Activated T-helper 17 cell treated with anti-CD3 and anti-CD28 coated beads, Interleukin-2, amount 50 U/mL, for 72 hours (primary cell): ENCODE data around the gene GLTPD2. TPM values are rescaled to one million over a fixed set of nuclear protein-coding genes. Genes with fewer than 3 reads are reported as not detected.
"Not testable (repeated sequence)": the region's sequence is repeated elsewhere in the genome, so short reads cannot be mapped to it uniquely, and the experiment has no call there.

Experiments used
- ATAC-seq: fragments of 150-1000 bp; cut with Tn5 transposase; replicated peaks from 2 replicates; pipeline ENCODE4 v1.10.0; 2021; ENCODE audit warnings: mild to moderate bottlenecking, moderate library complexity
- H3K27ac Mint-ChIP-seq: one replicate; pipeline ENCODE4 v1.8.0; 2022; ENCODE audit warnings: mixed read lengths
- H3K27me3 Mint-ChIP-seq: one replicate; pipeline ENCODE4 v1.8.0; 2022; ENCODE audit warnings: mixed read lengths
- H3K36me3 Mint-ChIP-seq: one replicate; pipeline ENCODE4 v1.8.0; 2022; ENCODE audit warnings: low read depth, mild to moderate bottlenecking, mixed read lengths
- H3K4me1 Mint-ChIP-seq: one replicate; pipeline ENCODE4 v1.8.0; 2022; ENCODE audit warnings: mixed read lengths
- H3K4me3 Mint-ChIP-seq: one replicate; pipeline ENCODE4 v1.8.0; 2022; ENCODE audit warnings: mild to moderate bottlenecking, mixed read lengths
- H3K9me3 Mint-ChIP-seq: one replicate; pipeline ENCODE4 v1.8.0; 2022; ENCODE audit warnings: mixed read lengths
- total RNA-seq, 2 donors: library from RNA; stranded (reverse); gene quantifications; one replicate each; pipeline ENCODE4 v1.2.3, GENCODE V29; 2022

GLTPD2 gene
- total RNA-seq, 2 donors from 2014 or later, result not detected

DNA sequence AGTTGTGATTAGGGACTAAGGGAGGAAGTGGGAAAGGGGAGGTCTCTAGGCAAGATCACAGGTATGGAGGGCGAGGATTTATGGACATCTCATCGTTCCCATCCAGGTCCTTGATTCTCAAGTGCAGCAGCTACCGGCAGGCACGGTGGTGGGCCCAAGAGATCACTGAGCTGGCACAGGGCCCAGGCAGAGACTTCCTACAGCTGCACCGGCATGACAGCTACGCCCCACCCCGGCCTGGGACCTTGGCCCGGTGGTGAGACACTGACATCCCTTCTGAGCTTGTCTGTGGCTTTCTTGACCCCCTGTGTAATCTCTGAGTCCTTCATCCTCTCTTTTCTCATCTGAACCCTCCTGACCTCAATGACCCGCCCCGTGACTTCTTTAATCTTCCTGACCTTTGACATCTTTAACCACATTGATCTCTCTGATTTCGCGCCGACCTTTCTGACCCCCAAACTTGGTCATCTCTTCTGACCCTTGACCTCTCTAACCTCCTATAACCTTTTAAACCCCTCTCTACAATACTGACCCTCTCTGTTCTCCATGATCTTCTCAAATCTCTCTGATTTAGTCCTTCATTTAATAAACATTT, 22.0 kb downstream of the GLTPD2 start:
- no peak overlapping the region for H3K4me3 Mint-ChIP-seq
- H3K27ac Mint-ChIP-seq, result no peak overlapping the region
- no peaks in the 10 kb centered on the region for H3K27me3 Mint-ChIP-seq
- H3K9me3 Mint-ChIP-seq, result no peaks in the 10 kb centered on the region
- peaks cover 12% of the 10 kb centered on the region for H3K4me1 Mint-ChIP-seq
- ATAC-seq, result no peak
- H3K36me3 Mint-ChIP-seq, result peaks cover 20% of the 10 kb centered on the region

GRCh38 chr17:4811471-4811870, 22.7 kb downstream of the GLTPD2 start:
- ATAC-seq, result no peak
- Mint-ChIP-seq H3K4me3 (no peak overlapping the region), H3K9me3 (no peaks in the 10 kb centered on the region), H3K4me1 (peaks cover 7% of the 10 kb centered on the region), H3K27ac (no peak overlapping the region), H3K27me3 (no peaks in the 10 kb centered on the region), H3K36me3 (peaks cover 20% of the 10 kb centered on the region)

DNA sequence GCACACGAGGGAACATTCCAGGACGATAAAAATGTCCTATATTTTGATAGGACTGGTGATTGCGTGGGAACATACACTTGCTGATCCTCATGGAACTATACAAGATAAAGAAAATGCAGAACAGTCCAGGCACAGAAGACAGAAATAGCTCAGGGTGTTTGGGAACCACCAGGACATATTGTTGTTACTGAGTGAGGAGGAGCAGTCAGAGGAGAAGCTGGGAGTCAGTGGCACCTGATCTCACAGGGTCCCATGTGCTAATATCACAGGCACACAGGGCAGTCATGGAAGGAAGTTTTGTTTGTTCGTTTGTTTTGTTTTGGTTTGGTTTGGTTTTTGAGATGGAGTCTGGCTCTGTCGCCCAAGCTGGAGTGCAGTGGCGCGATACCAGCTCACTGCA, 23.9 kb downstream of the GLTPD2 start:
- no peak for ATAC-seq
- Mint-ChIP-seq H3K27ac (no peak overlapping the region), H3K36me3 (peaks cover 28% of the 10 kb centered on the region), H3K9me3 (no peaks in the 10 kb centered on the region), H3K4me1 (peaks cover 7% of the 10 kb centered on the region), H3K27me3 (no peaks in the 10 kb centered on the region), H3K4me3 (no peak overlapping the region)

DNA sequence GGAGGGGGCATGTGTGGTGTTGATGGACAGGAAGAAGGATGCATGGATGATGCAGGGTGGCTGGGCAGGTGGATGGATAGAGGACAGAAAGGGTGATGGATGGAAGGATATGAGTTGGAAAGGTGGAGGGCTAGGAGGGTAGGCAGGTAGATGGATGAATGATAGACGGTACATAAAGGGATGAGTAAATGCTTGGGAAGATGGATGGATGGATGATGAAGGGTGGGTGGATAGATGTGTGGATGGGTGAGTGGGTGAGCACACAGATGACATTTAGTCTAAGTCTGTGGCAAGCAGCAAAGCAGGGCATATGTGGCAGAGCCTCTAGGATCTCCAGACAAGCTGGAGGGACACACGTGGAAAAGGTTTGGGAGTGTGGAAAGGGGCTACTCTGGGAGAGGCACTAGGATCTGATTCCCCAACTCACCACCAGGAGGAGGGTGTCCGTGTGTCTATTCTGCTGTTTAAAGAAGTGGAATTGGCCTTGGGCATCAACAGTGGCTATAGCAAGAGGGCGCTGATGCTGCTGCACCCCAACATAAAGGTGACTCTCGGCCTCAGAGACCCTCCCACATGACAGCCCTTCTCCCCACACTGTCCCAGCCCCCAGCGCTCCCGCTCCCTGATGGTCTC, 26.4 kb downstream of the GLTPD2 start:
- H3K4me1 Mint-ChIP-seq, result peaks cover 3% of the 10 kb centered on the region
- no peaks in the 10 kb centered on the region for H3K9me3 Mint-ChIP-seq
- H3K36me3 Mint-ChIP-seq, result peaks cover 22% of the 10 kb centered on the region
- ATAC-seq, result no peak
- no peak overlapping the region for H3K27ac Mint-ChIP-seq
- H3K27me3 Mint-ChIP-seq, result no peaks in the 10 kb centered on the region
- H3K4me3 Mint-ChIP-seq, result no peak overlapping the region

DNA sequence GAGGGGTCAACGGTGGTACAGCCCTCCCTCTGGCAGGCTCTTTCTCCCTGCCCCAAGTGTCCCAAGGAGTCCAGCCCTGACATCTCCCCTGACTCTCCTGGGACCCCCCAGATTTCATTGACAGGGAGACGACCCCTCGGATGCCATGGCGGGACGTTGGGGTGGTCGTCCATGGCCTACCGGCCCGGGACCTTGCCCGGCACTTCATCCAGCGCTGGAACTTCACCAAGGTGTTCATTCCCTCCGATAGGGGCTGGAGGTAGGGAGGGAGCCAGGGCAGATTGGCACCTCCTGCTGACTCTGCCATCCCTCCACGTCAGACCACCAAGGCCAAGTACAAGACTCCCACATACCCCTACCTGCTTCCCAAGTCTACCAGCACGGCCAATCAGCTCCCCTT, 28.1 kb downstream of the GLTPD2 start:
- Mint-ChIP-seq H3K4me3 (no peak overlapping the region), H3K36me3 (peaks cover 12% of the 10 kb centered on the region), H3K4me1 (peaks cover 3% of the 10 kb centered on the region), H3K27me3 (no peaks in the 10 kb centered on the region), H3K27ac (no peak overlapping the region), H3K9me3 (no peaks in the 10 kb centered on the region)
- ATAC-seq, result no peak

- H3K4me3 Mint-ChIP-seq, result no peak overlapping the region
- ATAC-seq, result no peak
- H3K4me1 Mint-ChIP-seq, result peaks cover 3% of the 10 kb centered on the region
- no peaks in the 10 kb centered on the region for H3K9me3 Mint-ChIP-seq
- no peak overlapping the region for H3K27ac Mint-ChIP-seq
- H3K36me3 Mint-ChIP-seq, result peaks cover 12% of the 10 kb centered on the region
- no peaks in the 10 kb centered on the region for H3K27me3 Mint-ChIP-seq
Measured at GRCh38 chr17:4818276-4818675, 29.5 kb downstream of the GLTPD2 start.

- no peak for ATAC-seq
- no peaks in the 10 kb centered on the region for H3K4me1 Mint-ChIP-seq
- H3K9me3 Mint-ChIP-seq, result no peaks in the 10 kb centered on the region
- no peaks in the 10 kb centered on the region for H3K36me3 Mint-ChIP-seq
- H3K27me3 Mint-ChIP-seq, result no peaks in the 10 kb centered on the region
- H3K27ac Mint-ChIP-seq, result no peak overlapping the region
- no peak overlapping the region for H3K4me3 Mint-ChIP-seq
Measured at GRCh38 chr17:4822835-4823234, 34.1 kb downstream of the GLTPD2 start.

GRCh38 chr17:4823373-4824089, 34.8 kb downstream of the GLTPD2 start:
- no peaks in the 10 kb centered on the region for H3K4me1 Mint-ChIP-seq
- H3K27ac Mint-ChIP-seq, result no peak overlapping the region
- H3K9me3 Mint-ChIP-seq, result no peaks in the 10 kb centered on the region
- no peak for ATAC-seq
- H3K27me3 Mint-ChIP-seq, result no peaks in the 10 kb centered on the region
- no peaks in the 10 kb centered on the region for H3K36me3 Mint-ChIP-seq
- H3K4me3 Mint-ChIP-seq, result no peak overlapping the region

DNA sequence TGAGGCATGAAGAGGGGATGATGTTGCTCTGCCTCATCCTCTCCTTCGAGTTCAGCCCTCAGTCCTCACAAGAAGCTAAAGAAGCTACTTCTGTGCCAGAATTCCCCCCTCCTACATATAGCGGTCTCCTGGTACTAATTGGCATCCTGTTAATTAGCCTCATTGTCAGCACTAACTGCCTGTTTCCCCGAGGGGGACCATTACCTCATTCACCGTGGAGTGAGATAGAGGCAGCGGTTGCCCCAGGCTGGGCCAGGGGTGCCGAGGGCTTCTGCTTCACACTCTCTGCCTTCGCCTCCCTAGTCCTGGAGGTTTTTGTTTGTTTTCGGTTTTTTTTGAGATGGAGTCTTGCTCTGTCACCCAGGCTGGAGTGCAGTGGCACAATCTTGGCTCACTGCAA, 38.6 kb downstream of the GLTPD2 start:
- H3K9me3 Mint-ChIP-seq, result no peaks in the 10 kb centered on the region
- H3K4me3 Mint-ChIP-seq, result no peak overlapping the region
- H3K4me1 Mint-ChIP-seq, result no peaks in the 10 kb centered on the region
- no peaks in the 10 kb centered on the region for H3K27me3 Mint-ChIP-seq
- no peak for ATAC-seq
- H3K36me3 Mint-ChIP-seq, result no peaks in the 10 kb centered on the region
- H3K27ac Mint-ChIP-seq, result no peak overlapping the region

GRCh38 chr17:4832829-4833177, 44.0 kb downstream of the GLTPD2 start:
- not testable (repeated sequence) for H3K27me3 Mint-ChIP-seq

DNA sequence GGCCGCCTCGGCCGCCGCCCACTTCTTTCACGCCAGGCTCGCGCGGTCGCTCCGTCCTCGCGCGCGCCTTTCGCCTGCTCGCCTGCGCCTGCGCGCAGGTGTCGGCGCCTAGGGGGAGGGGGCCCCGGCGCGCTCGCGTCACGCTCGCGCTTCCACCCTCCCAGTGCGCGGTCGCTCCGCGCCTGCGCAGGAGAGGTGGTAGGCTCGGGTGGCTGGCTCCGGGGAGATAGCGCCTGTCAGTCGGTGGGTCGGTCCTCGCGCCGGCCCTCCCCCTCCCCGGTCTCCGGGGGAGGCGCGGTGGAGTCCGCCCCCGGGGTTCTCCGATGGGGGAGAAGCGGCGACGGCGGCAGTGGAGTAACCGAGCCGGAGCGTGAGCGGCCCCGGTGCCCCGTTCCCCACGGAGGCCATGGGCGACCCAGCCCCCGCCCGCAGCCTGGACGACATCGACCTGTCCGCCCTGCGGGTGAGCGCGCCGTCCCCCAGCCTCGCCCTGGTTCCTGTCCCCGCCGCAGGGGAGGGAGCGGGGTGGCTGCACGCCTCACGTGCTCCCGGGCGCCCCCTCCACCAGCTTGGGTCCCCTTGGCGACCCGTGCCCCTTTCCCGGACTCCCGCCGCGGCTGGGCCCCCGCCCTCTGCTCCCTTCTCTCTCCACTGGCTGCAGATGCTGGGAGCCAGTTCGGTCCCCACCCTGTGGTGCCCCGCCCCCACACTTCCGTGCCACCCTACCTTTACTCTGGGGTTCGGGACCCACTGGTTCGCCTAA, 44.6 kb downstream of the GLTPD2 start, which contains the start of gene MINK1:
Gene MINK1, plus strand, starts transcription at position 163 of the 763 bp plus-strand sequence. Its CDS starts 244 bp downstream, at position 407.
- peaks cover 29% of the 10 kb centered on the region for H3K4me1 Mint-ChIP-seq
- H3K27me3 Mint-ChIP-seq, result no peaks in the 10 kb centered on the region
- no peaks in the 10 kb centered on the region for H3K9me3 Mint-ChIP-seq
- peak; percentile 91 for ATAC-seq
- peak within 1 kb of the TSS; percentile 91 for H3K4me3 Mint-ChIP-seq
- peak within 1 kb of the TSS; percentile 94 for H3K27ac Mint-ChIP-seq
- H3K36me3 Mint-ChIP-seq, result peaks cover 17% of the 10 kb centered on the region

More at GRCh38 chr17:4832829-4833177, 44.0 kb downstream of the GLTPD2 start:
- peaks cover 25% of the 10 kb centered on the region for H3K4me1 Mint-ChIP-seq
- H3K36me3 Mint-ChIP-seq, result peaks cover 13% of the 10 kb centered on the region
- H3K27ac Mint-ChIP-seq, result peak overlapping the region; percentile 94
- H3K4me3 Mint-ChIP-seq, result peak overlapping the region; percentile 91
- ATAC-seq, result peak; percentile 25
- not testable (repeated sequence) for H3K9me3 Mint-ChIP-seq

- no peaks in the 10 kb centered on the region for H3K27me3 Mint-ChIP-seq
- no peaks in the 10 kb centered on the region for H3K9me3 Mint-ChIP-seq
Measured at GRCh38 chr17:4833941-4834680, 45.3 kb downstream of the GLTPD2 start.

GRCh38 chr17:4834681-4835020, 45.9 kb downstream of the GLTPD2 start:
- Mint-ChIP-seq H3K4me3 (peak overlapping the region; percentile 91), H3K27ac (peak overlapping the region; percentile 85), H3K36me3 (peaks cover 24% of the 10 kb centered on the region)

More at GRCh38 chr17:4833941-4834680, 45.3 kb downstream of the GLTPD2 start:
- ATAC-seq, result no peak
- peaks cover 20% of the 10 kb centered on the region for H3K36me3 Mint-ChIP-seq
- peak overlapping the region; percentile 91 for H3K4me3 Mint-ChIP-seq
- H3K4me1 Mint-ChIP-seq, result peaks cover 32% of the 10 kb centered on the region
- peak overlapping the region; percentile 85 for H3K27ac Mint-ChIP-seq

DNA sequence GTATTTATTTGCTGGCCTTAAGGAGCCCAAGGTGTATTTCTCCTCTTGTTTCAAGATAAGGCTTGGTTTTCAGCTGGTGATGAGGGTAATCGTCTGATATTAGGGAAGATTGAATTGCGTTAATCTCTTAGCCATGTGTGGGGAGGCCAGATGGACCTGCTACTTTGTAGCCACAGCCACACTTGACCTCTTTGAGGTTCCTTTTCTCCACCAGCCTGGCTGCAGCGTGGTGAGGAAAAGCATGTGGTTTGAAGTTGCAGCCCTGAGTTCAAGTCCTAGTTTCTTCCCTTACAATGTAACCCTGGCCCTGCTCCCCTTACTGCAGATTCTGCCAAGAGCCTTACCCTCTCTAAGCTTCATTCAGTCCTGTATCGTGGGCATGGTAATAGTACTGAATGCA, 47.5 kb downstream of the GLTPD2 start:
- H3K36me3 Mint-ChIP-seq, result peaks cover 24% of the 10 kb centered on the region

More at GRCh38 chr17:4834681-4835020, 45.9 kb downstream of the GLTPD2 start:
- no peaks in the 10 kb centered on the region for H3K27me3 Mint-ChIP-seq
- H3K9me3 Mint-ChIP-seq, result no peaks in the 10 kb centered on the region
- H3K4me1 Mint-ChIP-seq, result peaks cover 37% of the 10 kb centered on the region
- ATAC-seq, result no peak

More for the DNA sequence above, 47.5 kb downstream of the GLTPD2 start:
- Mint-ChIP-seq H3K27ac (no peak overlapping the region), H3K9me3 (no peaks in the 10 kb centered on the region), H3K4me3 (peak overlapping the region; percentile 91), H3K4me1 (peaks cover 50% of the 10 kb centered on the region), H3K27me3 (no peaks in the 10 kb centered on the region)
- ATAC-seq, result no peak
